Subcutaneous abdominal adipose tissue (tissue), 5 donors: Measurements from ENCODE around the gene ALAS1.

Experiments used
- H3K27ac ChIP-seq: one replicate; pipeline ENCODE4 v1.7.0; 2013; ENCODE audit warnings: low read depth, mild to moderate bottlenecking, inconsistent platforms, low read length, moderate library complexity
- H3K27me3 ChIP-seq, 5 donors: one replicate each; pipeline ENCODE4 v1.7.0; 2013; ENCODE audit warnings: low read length in 5 of 5, inconsistent platforms in 1 of 5; ENCODE audit not compliant: control insufficient read depth in 5 of 5, insufficient read depth in 4 of 5
- H3K36me3 ChIP-seq, 5 donors: one replicate each; pipeline ENCODE4 v1.7.0; 2013; ENCODE audit warnings: low read length in 5 of 5; ENCODE audit not compliant: control insufficient read depth in 5 of 5, insufficient read depth in 5 of 5
- H3K4me1 ChIP-seq, 5 donors: one replicate each; pipeline ENCODE4 v1.7.0; 2013; ENCODE audit warnings: low read length in 5 of 5, mild to moderate bottlenecking in 3 of 5, moderate library complexity in 1 of 5; ENCODE audit not compliant: control insufficient read depth in 5 of 5, insufficient read depth in 5 of 5
- H3K4me3 ChIP-seq, 5 donors: one replicate each; pipeline ENCODE4 v1.7.0; 2013; ENCODE audit warnings: low read length in 5 of 5, low read depth in 1 of 5
- H3K9ac ChIP-seq, 5 donors: one replicate each; pipeline ENCODE4 v1.7.0; 2013; ENCODE audit warnings: low read length in 5 of 5, mild to moderate bottlenecking in 4 of 5, moderate library complexity in 3 of 5
- H3K9me3 ChIP-seq, 5 donors: one replicate each; pipeline ENCODE4 v1.7.0; 2013; ENCODE audit warnings: low read length in 5 of 5; ENCODE audit not compliant: control insufficient read depth in 5 of 5
- donor health status: healthy.
- donor health status: healthy.
- donor health status: healthy.
- donor health status: healthy.
- donor health status: healthy.

The ALAS1 gene

GRCh38 chr3:52257911-52258310 is 60.0 kb downstream of the ALAS1 start:
- peaks cover 0 to 15% (median 12%) of the 10 kb centered on the region in 5 donors for H3K4me1 ChIP-seq
- H3K9ac ChIP-seq: no peak overlapping the region
- no peak overlapping the region for H3K27ac ChIP-seq
- H3K9me3 ChIP-seq: no peaks in the 10 kb centered on the region
- H3K4me3 ChIP-seq: no peak overlapping the region
- peaks cover 46 to 98% (median 86%) of the 10 kb centered on the region in 5 donors for H3K36me3 ChIP-seq
- no peaks in the 10 kb centered on the region for H3K27me3 ChIP-seq

- no peaks in the 10 kb centered on the region for H3K27me3 ChIP-seq
- H3K27ac ChIP-seq: no peak overlapping the region
These were observed 61.1 kb downstream of the ALAS1 start for GRCh38 chr3:52259035-52259434.

GRCh38 chr3:52259448-52259847 is 61.5 kb downstream of the ALAS1 start:
- no peak overlapping the region for H3K27ac ChIP-seq
- H3K4me3 ChIP-seq: no peak overlapping the region
- peaks cover 0 to under 1% (median 0%) of the 10 kb centered on the region in 5 donors for H3K4me1 ChIP-seq

More at GRCh38 chr3:52259035-52259434, 61.1 kb downstream of the ALAS1 start:
- no peak overlapping the region for H3K9ac ChIP-seq
- no peak overlapping the region for H3K4me3 ChIP-seq
- peaks cover 53 to 99% (median 89%) of the 10 kb centered on the region in 5 donors for H3K36me3 ChIP-seq
- peaks cover 0 to 4% (median 2%) of the 10 kb centered on the region in 5 donors for H3K4me1 ChIP-seq
- H3K9me3 ChIP-seq: no peaks in the 10 kb centered on the region

GRCh38 chr3:52262447-52262846 is 64.5 kb downstream of the ALAS1 start:
- Histone ChIP-seq H3K27me3 (no peaks in the 10 kb centered on the region), H3K4me1 (no peaks in the 10 kb centered on the region), H3K4me3 (no peak overlapping the region), H3K27ac (no peak overlapping the region), H3K9me3 (no peaks in the 10 kb centered on the region), H3K9ac (no peak overlapping the region), H3K36me3 (peaks cover 62 to 96% (median 91%) of the 10 kb centered on the region in 5 donors)

More at GRCh38 chr3:52259448-52259847, 61.5 kb downstream of the ALAS1 start:
- Histone ChIP-seq H3K9ac (no peak overlapping the region), H3K36me3 (peaks cover 57 to 99% (median 93%) of the 10 kb centered on the region in 5 donors), H3K9me3 (no peaks in the 10 kb centered on the region), H3K27me3 (no peaks in the 10 kb centered on the region)
